Glutamatergic neuron (in vitro differentiated cells): ENCODE results near the gene LRRC71. TPM values are rescaled to one million over a fixed set of nuclear protein-coding genes. Genes with fewer than 3 reads are reported as not detected.

Source experiments
- DNase-seq: peaks from one replicate; pipeline ENCODE4 v3.0.0; 2022
- H3K27ac Mint-ChIP-seq: one replicate; pipeline ENCODE4 v1.8.0; 2020; ENCODE audit warnings: mild to moderate bottlenecking, mixed read lengths, inconsistent platforms; ENCODE audit not compliant: unreplicated experiment
- H3K27me3 Mint-ChIP-seq: one replicate; pipeline ENCODE4 v1.8.0; 2020; ENCODE audit warnings: mild to moderate bottlenecking, moderate library complexity, mixed read lengths, inconsistent platforms; ENCODE audit not compliant: unreplicated experiment
- H3K36me3 Mint-ChIP-seq: one replicate; pipeline ENCODE4 v1.8.0; 2020; ENCODE audit warnings: mild to moderate bottlenecking, mixed read lengths, inconsistent platforms; ENCODE audit not compliant: unreplicated experiment
- H3K4me1 Mint-ChIP-seq: one replicate; pipeline ENCODE4 v1.8.0; 2020; ENCODE audit warnings: mild to moderate bottlenecking, low read depth, mixed read lengths, inconsistent platforms; ENCODE audit not compliant: unreplicated experiment
- H3K4me3 Mint-ChIP-seq: one replicate; pipeline ENCODE4 v1.8.0; 2020; ENCODE audit warnings: mild to moderate bottlenecking, mixed read lengths, inconsistent platforms; ENCODE audit not compliant: unreplicated experiment
- H3K9me3 Mint-ChIP-seq: one replicate; pipeline ENCODE4 v1.8.0; 2020; ENCODE audit warnings: mild to moderate bottlenecking, moderate library complexity, mixed read lengths, inconsistent platforms; ENCODE audit not compliant: unreplicated experiment
- CTCF ChIP-seq: fragments of 200-600 bp; sonication (generic); IDR thresholded peaks from one replicate; pipeline ENCODE4 v1.5.0; 2021; ENCODE audit not compliant: partially characterized antibody, unreplicated experiment
- total RNA-seq: library from RNA; stranded (reverse); fragmentation: NEBNext Ultra II Directional; extraction: Animal tissue kit (Norgen Biotek cat#: 25700); gene quantifications from one replicate; pipeline ENCODE4 v1.2.1, GENCODE V29; 2021; ENCODE audit not compliant: unreplicated experiment

Gene LRRC71
- total RNA-seq, 1 donor from 2014 or later = not detected

DNA sequence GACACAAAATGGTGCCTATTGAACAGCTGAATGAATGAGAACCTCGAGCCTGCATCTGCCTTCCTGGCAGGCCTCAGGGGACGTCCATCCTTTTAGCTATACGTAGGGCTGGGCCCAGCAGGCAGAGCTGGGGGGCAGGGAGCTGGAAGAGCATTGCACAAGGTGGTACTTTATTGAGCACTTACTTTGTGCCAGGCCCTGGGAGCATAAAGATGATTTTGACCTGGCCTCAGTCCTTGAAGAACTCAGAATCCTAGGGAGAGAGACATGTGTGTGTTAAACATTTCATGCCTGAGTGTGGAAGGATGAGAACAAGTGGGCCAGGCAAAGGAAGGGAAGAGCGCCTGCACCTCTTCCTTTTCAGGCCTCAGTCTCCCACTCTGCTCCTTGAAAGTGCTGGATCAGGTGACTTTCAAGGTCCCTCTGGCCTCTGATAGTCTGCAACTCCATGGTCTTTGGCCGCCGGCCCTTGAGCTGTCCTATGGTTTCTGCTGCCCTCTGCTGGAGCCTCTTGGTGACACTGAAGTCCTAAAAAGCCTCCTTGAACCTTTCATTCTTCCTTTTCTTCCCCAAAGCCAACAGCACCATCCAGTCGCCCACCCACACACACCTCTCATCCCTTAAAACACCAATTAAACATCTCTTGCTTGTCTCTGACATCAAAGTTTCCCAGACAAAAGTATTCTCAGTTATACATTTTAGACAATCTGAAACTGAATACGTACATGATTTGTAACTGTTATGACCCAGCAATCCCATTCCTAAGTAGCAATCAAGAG lies 30.4 kb upstream of the LRRC71 start:
- H3K9me3 Mint-ChIP-seq = peaks cover 14% of the 10 kb centered on the region
- peak; percentile 76 for TF ChIP-seq CTCF
- peak overlapping the region; percentile 69 for H3K27ac Mint-ChIP-seq
- peaks cover 35% of the 10 kb centered on the region for H3K27me3 Mint-ChIP-seq
- peak; percentile 89 for DNase-seq
- H3K36me3 Mint-ChIP-seq = no peaks in the 10 kb centered on the region
- peaks cover 38% of the 10 kb centered on the region for H3K4me1 Mint-ChIP-seq
- H3K4me3 Mint-ChIP-seq = peak overlapping the region; percentile 31

- Mint-ChIP-seq H3K27me3 (peaks cover 33% of the 10 kb centered on the region), H3K27ac (no peak overlapping the region), H3K4me1 (peaks cover 23% of the 10 kb centered on the region), H3K36me3 (no peaks in the 10 kb centered on the region), H3K4me3 (no peak overlapping the region), H3K9me3 (peaks cover 11% of the 10 kb centered on the region)
- peak; percentile 97 for DNase-seq
- peak; percentile 74 for TF ChIP-seq CTCF
Observed at GRCh38 chr1:156892190-156893047, 28.0 kb upstream of the LRRC71 start.

DNA sequence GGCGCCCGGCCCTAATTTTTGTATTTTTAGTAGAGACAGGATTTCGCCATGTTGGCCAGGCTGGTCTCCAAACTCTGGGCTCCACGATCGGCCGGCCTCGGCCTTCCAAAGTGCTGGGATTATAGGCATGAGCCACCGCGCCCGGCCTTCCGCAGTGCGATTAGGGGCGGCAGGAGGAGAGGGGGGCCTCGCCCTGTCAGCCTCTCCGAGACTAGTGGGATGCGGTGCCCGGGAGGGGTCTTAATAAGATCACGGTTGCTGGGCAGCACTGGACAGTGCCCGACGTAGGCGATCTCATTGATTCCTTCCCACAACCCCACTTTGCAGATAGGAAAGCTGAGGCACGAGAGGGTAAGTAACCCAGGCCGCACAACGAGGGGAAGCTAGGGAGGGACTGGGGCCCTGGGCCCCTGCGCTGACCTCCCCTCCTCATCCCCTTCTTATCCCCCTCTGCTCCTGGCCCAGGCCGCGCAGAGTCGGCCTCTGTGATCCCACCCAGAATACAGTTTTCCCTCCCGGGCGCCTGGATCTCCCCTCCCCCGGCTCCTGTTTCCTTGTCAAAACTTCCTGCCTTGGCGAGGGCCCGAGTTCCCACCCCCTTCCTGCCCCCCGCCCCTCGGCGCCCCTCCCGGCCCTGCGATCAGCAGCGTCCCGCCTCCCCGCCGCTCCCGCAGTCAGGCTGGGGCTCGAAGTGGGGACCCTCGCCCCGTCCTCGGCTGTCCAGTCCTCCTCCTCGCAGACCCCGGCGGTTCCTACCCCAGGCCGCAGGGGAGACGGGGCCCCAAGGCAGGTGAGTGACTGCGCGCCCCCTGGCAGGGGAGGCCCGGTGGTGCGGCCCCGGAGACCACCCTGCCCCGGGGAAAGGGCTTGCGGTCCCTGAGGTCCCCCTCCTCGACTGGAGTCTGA lies 27.1 kb upstream of the LRRC71 start, which contains the start of gene PEAR1:
TSS of gene PEAR1 (plus strand) at position 671 of the 906 bp plus-strand sequence. CDS start 10,209 bp downstream, outside the sequence.
- DNase-seq = no peak
- Mint-ChIP-seq H3K9me3 (peaks cover 11% of the 10 kb centered on the region), H3K4me3 (no peak within 1 kb of the TSS), H3K4me1 (peaks cover 21% of the 10 kb centered on the region), H3K27ac (peak within 1 kb of the TSS; percentile 48), H3K36me3 (no peaks in the 10 kb centered on the region), H3K27me3 (peaks cover 33% of the 10 kb centered on the region)
- TF ChIP-seq CTCF = no peak

- Mint-ChIP-seq H3K9me3 (peaks cover 7% of the 10 kb centered on the region), H3K27ac (peak overlapping the region; percentile 48), H3K27me3 (peaks cover 34% of the 10 kb centered on the region), H3K36me3 (no peaks in the 10 kb centered on the region), H3K4me1 (peaks cover 17% of the 10 kb centered on the region), H3K4me3 (no peak overlapping the region)
- TF ChIP-seq CTCF = no peak
- DNase-seq = no peak
Observed at GRCh38 chr1:156894001-156894400, 26.4 kb upstream of the LRRC71 start.
